Progenitor cell of endocrine pancreas (in vitro differentiated cells): ENCODE data around the gene GASK1A. TPM values are rescaled to one million over a fixed set of nuclear protein-coding genes. Genes with fewer than 3 reads are reported as not detected.

Experiments used
- DNase-seq: peaks from one replicate; pipeline ENCODE4 v3.0.0; 2021; ENCODE audit warnings: low spot score; ENCODE audit not compliant: unreplicated experiment
- H3K27ac Mint-ChIP-seq: 2 replicates; pipeline ENCODE4 v1.8.0; 2021; ENCODE audit warnings: mild to moderate bottlenecking, moderate library complexity, mixed read lengths
- H3K27me3 Mint-ChIP-seq: 2 replicates; pipeline ENCODE4 v1.8.0; 2021; ENCODE audit warnings: mixed read lengths
- H3K36me3 Mint-ChIP-seq: 2 replicates; pipeline ENCODE4 v1.8.0; 2022; ENCODE audit warnings: mixed read lengths; ENCODE audit not compliant: insufficient read depth
- H3K4me1 Mint-ChIP-seq: 2 replicates; pipeline ENCODE4 v1.8.0; 2021; ENCODE audit warnings: low read depth, mixed read lengths
- H3K4me3 Mint-ChIP-seq: 2 replicates; pipeline ENCODE4 v1.8.0; 2021; ENCODE audit warnings: low read depth, mild to moderate bottlenecking, moderate library complexity, mixed read lengths
- H3K9me3 Mint-ChIP-seq: 2 replicates; pipeline ENCODE4 v1.8.0; 2021; ENCODE audit warnings: low read depth, mixed read lengths
- CTCF ChIP-seq: fragments of 200-600 bp; sonication (generic); IDR thresholded peaks from one replicate; pipeline ENCODE4 v1.5.0; 2021; ENCODE audit warnings: antibody characterized with exemption, mild to moderate bottlenecking; ENCODE audit not compliant: unreplicated experiment
- total RNA-seq: library from RNA; stranded (reverse); gene quantifications from 2 replicates; pipeline ENCODE4 v1.2.1, GENCODE V29; 2021

The GASK1A gene
- total RNA-seq, 1 donor from 2014 or later = 2.3 TPM

DNA sequence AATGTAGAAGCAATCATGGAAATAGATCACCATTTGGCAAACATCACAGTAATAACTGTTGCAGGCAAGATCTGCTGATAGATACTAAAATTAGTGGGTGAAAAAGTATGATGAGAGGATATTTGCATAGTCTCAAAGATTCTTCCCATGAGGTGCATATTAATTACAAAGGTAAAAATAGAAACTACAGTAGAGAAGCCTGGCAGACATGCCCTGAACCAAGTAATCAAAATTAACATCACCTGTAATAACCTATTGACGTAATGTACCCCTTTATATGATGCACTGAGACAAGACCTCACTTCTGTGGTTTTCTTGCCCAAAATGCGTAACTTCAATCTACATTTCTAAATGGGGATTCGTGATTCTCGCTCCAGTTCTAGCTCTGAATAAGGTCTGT is 112.4 kb downstream of the GASK1A start:
- no peak for DNase-seq
- no peaks in the 10 kb centered on the region for H3K36me3 Mint-ChIP-seq
- H3K4me1 Mint-ChIP-seq = no peaks in the 10 kb centered on the region
- no peaks in the 10 kb centered on the region for H3K9me3 Mint-ChIP-seq
- no peaks in the 10 kb centered on the region for H3K27me3 Mint-ChIP-seq
- TF ChIP-seq CTCF = no peak
- H3K4me3 Mint-ChIP-seq = no peak overlapping the region
- no peak overlapping the region for H3K27ac Mint-ChIP-seq

DNA sequence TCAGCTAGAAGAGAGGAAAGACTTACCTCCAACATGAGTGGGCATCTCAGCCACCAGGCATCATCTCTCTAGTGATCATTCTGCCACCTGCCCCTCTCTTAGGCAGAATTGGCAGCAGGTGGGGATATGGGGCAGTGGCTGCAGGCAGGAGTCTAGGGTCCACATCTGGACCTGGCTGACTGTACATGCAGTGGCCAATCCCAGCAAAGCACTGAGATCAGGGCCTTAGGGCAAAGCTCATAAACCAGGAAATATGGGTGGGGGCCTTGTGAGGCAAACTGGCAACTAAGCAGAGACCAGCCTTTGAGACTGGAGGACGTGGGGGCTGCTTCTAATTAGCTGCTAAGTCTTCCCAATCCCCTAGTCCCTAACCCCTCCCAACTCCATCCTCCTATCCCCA is 113.9 kb downstream of the GASK1A start:
- Mint-ChIP-seq H3K36me3 (no peaks in the 10 kb centered on the region), H3K27me3 (no peaks in the 10 kb centered on the region), H3K4me3 (no peak overlapping the region), H3K9me3 (no peaks in the 10 kb centered on the region), H3K27ac (no peak overlapping the region), H3K4me1 (peaks cover 8% of the 10 kb centered on the region)
- no peak for TF ChIP-seq CTCF
- no peak for DNase-seq

DNA sequence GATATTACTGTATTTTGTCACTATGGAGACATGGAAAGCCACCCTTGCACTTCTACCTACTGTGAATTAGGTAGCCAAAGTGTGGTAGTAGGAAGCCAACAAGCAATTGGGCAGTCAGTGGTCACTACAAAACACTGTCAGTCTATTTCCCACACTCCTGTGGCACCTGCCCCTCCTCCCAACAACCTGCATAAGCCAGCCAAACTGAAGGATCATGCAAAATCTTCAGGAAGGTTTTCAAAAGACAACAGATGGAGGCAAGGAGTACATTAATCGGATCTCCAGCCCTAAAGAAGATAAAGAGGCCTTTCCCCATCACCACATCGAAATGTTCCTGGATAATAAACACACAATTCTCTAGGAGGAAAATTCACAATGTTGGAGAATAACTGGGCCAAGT is 114.9 kb downstream of the GASK1A start:
- no peaks in the 10 kb centered on the region for H3K27me3 Mint-ChIP-seq
- no peak for DNase-seq

DNA sequence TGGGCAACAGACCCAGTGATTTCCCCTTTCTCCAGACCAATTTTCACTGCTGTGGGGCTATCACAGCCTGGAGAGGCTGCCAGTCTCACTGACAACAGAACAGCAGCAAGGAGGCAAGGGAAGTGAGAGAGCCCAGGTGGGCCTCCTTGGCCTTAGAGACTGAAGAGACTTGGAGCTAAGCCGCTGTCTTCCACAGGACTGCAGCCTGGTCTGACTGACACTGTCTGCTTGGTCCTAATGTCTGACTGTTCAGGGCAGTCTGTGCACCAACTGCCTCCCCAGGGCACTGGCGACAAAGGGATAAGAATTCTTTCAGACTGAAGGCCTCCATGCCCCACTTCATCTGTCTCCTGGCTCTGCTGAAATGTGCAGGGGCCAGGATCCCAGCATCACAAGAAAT is 115.3 kb downstream of the GASK1A start:
- no peak for TF ChIP-seq CTCF
- H3K36me3 Mint-ChIP-seq = no peaks in the 10 kb centered on the region
- H3K4me1 Mint-ChIP-seq = peaks cover 13% of the 10 kb centered on the region
- H3K4me3 Mint-ChIP-seq = no peak overlapping the region
- no peak overlapping the region for H3K27ac Mint-ChIP-seq
- H3K9me3 Mint-ChIP-seq = no peaks in the 10 kb centered on the region
- no peaks in the 10 kb centered on the region for H3K27me3 Mint-ChIP-seq
- DNase-seq = no peak

More for the DNA sequence above, 114.9 kb downstream of the GASK1A start:
- H3K27ac Mint-ChIP-seq = no peak overlapping the region
- TF ChIP-seq CTCF = no peak
- H3K9me3 Mint-ChIP-seq = no peaks in the 10 kb centered on the region
- no peak overlapping the region for H3K4me3 Mint-ChIP-seq
- no peaks in the 10 kb centered on the region for H3K36me3 Mint-ChIP-seq
- H3K4me1 Mint-ChIP-seq = peaks cover 13% of the 10 kb centered on the region

DNA sequence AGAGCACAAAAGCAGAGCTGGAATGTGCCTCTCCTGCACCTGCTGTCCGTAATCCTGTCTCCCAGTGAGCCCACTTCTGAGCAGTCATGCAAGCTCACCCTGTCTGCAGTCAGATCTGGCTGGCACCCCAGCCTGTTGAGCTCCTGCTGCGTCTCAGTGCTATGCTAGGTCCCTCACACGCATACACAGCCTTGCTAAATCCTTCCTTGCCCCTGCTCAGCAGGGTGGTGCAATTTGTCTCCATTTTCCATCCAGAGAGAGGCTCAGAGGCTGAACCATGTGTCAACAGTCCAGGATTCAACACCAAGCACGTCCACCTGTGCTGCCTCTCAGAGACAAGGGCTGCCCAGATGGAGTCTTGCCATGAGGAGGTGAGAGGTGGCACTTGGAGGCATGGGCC is 115.7 kb downstream of the GASK1A start:
- Mint-ChIP-seq H3K4me1 (peaks cover 13% of the 10 kb centered on the region), H3K9me3 (no peaks in the 10 kb centered on the region), H3K27me3 (no peaks in the 10 kb centered on the region), H3K36me3 (no peaks in the 10 kb centered on the region), H3K27ac (no peak overlapping the region), H3K4me3 (no peak overlapping the region)
- no peak for TF ChIP-seq CTCF
- DNase-seq = no peak
